ENCODE data around the gene GOLGA3.
A peak's percentile ranks its signal among the peaks of the same experiment; 100 is the strongest.
"Not testable (repeated sequence)": the region's sequence is repeated elsewhere in the genome, so short reads cannot be mapped to it uniquely, and the experiment has no call there.

Gene GOLGA3

GRCh38 chr12:132828706-132829534 lies at the start of gene GOLGA3:
TSS of gene GOLGA3 (minus strand) at chr12:132828869. CDS start at chr12:132822128, 6,741 bp downstream.
- peak; percentile 87 to 88 for DNase-seq (ENCODE audit: low read depth in 2 of 2)

GRCh38 chr12:132874620-132875019 lies 46.0 kb upstream of the GOLGA3 start:
- DNase-seq (ENCODE audit: low read depth in 2 of 2): not testable (repeated sequence)

- DNase-seq (ENCODE audit: low read depth in 2 of 2): no peak
These were observed 45.5 kb upstream of the GOLGA3 start for GRCh38 chr12:132874175-132874574.

GRCh38 chr12:132873724-132874123 lies 45.1 kb upstream of the GOLGA3 start:
- DNase-seq (ENCODE audit: low read depth in 2 of 2): no peak

- DNase-seq (ENCODE audit: low read depth in 2 of 2): no peak
These were observed 44.3 kb upstream of the GOLGA3 start for GRCh38 chr12:132872975-132873421.

GRCh38 chr12:132872073-132872855 lies 43.6 kb upstream of the GOLGA3 start:
- DNase-seq (ENCODE audit: low read depth in 2 of 2): no peak

- no peak for DNase-seq (ENCODE audit: low read depth in 2 of 2)
These were observed 40.9 kb upstream of the GOLGA3 start for GRCh38 chr12:132869551-132869950.

GRCh38 chr12:132866251-132866828 lies 37.7 kb upstream of the GOLGA3 start:
- no peak for DNase-seq (ENCODE audit: low read depth in 2 of 2)

- no peak for DNase-seq (ENCODE audit: low read depth in 2 of 2)
These were observed 32.9 kb upstream of the GOLGA3 start for GRCh38 chr12:132861558-132861957.

- DNase-seq (ENCODE audit: low read depth in 2 of 2): no peak
These were observed 30.1 kb upstream of the GOLGA3 start for GRCh38 chr12:132858718-132859266.

GRCh38 chr12:132857019-132857418 lies 28.4 kb upstream of the GOLGA3 start:
- DNase-seq (ENCODE audit: low read depth in 2 of 2): not testable (repeated sequence)

- DNase-seq (ENCODE audit: low read depth in 2 of 2): no peak
These were observed 27.9 kb upstream of the GOLGA3 start for GRCh38 chr12:132856581-132856980.

- not testable (repeated sequence) for DNase-seq (ENCODE audit: low read depth in 2 of 2)
These were observed 26.5 kb upstream of the GOLGA3 start for GRCh38 chr12:132855211-132855610.

GRCh38 chr12:132853285-132854092 lies 24.8 kb upstream of the GOLGA3 start:
- no peak for DNase-seq (ENCODE audit: low read depth in 2 of 2)

- no peak for DNase-seq (ENCODE audit: low read depth in 2 of 2)
These were observed 23.8 kb upstream of the GOLGA3 start for GRCh38 chr12:132852496-132852895.

GRCh38 chr12:132851465-132851864 lies 22.8 kb upstream of the GOLGA3 start:
- DNase-seq (ENCODE audit: low read depth in 2 of 2): no peak

GRCh38 chr12:132850291-132850690 lies 21.6 kb upstream of the GOLGA3 start:
- DNase-seq (ENCODE audit: low read depth in 2 of 2): no peak

- DNase-seq (ENCODE audit: low read depth in 2 of 2): no peak
These were observed 19.9 kb upstream of the GOLGA3 start for GRCh38 chr12:132848521-132848920.

- DNase-seq (ENCODE audit: low read depth in 2 of 2): no peak
These were observed 19.0 kb upstream of the GOLGA3 start for GRCh38 chr12:132847363-132848356.

GRCh38 chr12:132844681-132845080 lies 16.0 kb upstream of the GOLGA3 start:
- not testable (repeated sequence) for DNase-seq (ENCODE audit: low read depth in 2 of 2)
